GM19395 (cell line): ENCODE results near the gene RAB8B.

ENCODE experiments used
- ATAC-seq: cut with Tn5 transposase; IDR thresholded peaks from one replicate; pipeline ENCODE4 v1.9.1; 2021; ENCODE audit warnings: mild to moderate bottlenecking, moderate library complexity; ENCODE audit not compliant: unreplicated experiment

RAB8B gene

DNA sequence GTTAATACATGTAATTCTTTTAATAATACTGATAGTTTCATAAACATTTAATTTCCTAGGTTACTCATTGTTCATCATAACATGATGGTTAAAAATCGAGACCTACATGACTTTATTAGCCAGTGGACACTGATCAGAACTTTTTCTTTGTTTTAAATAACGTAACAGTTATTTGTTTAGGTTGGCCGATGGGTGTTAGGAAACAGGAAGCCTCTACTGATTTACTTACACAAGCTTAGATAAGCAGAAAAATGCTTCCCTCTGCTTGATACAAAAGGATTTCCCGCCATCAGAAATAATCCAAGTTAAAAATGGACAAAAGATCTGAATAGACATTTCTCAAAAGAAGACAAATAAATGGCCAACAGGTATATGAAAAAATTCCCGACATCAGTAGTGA is 71.4 kb downstream of the RAB8B start:
- no peak for ATAC-seq

- no peak for ATAC-seq
Measured at GRCh38 chr15:63261311-63261710, 71.9 kb downstream of the RAB8B start.

DNA sequence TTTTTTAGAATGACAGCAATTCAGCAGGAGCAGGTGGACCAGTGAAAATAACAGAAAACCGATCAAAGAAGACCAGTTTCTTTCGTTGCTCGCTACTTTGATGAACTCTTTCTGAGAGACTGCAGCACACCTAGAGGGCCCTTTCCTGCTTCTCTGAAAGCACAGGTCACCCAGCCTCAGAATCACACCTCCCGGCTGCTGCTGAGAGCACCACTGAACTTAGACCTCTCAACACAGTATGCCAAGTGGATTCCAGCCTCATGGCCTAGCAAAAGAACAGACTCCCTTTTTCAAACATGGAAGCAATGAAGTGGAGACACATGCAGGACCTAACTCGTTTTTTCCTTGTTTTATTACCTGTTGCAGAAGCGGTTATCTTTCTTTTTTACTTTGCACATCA is 74.1 kb downstream of the RAB8B start:
- no peak for ATAC-seq

DNA sequence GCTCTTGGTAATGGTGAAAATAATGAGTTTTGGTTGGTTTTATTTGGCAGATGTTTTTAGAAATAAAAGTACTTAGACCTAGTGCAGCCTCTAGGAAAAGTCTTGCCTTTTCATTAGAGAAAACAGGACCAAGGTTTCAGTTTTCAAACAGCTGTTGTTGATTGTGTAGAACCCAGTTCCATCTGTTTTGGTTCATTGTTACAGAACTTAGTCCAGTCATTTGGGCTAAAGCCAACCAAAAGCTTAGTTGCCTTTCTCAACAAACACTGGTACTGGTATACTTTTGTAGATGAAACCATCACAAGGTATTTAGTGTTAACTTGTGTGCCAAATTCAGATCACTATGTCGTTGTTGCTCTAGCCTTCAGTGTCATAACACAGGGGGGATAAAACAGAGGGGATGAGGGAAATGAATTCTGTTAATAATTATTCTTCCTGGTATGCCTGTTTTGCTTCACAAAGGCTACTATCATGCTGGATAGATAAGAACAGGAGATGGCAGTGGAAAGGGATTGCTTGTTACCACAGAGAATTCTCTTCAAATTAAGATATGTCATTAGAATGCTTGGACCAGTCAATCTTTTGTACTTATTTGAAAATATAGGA is 75.4 kb downstream of the RAB8B start:
- ATAC-seq: no peak

- no peak for ATAC-seq
Measured at GRCh38 chr15:63274427-63274826, 85.0 kb downstream of the RAB8B start.

- no peak for ATAC-seq
Measured at GRCh38 chr15:63276342-63277037, 87.1 kb downstream of the RAB8B start.

GRCh38 chr15:63277038-63277892 is 87.9 kb downstream of the RAB8B start, which contains the start of gene APH1B:
APH1B (plus strand) TSS chr15:63277605; CDS start chr15:63277624, 19 bp downstream.
- no peak for ATAC-seq

- ATAC-seq: no peak
Measured at GRCh38 chr15:63277893-63278456, 88.6 kb downstream of the RAB8B start.

- no peak for ATAC-seq
Measured at GRCh38 chr15:63283126-63283525, 93.7 kb downstream of the RAB8B start.

GRCh38 chr15:63284335-63284734 is 94.9 kb downstream of the RAB8B start:
- ATAC-seq: no peak

- ATAC-seq: no peak
Measured at GRCh38 chr15:63287109-63287508, 97.7 kb downstream of the RAB8B start.

DNA sequence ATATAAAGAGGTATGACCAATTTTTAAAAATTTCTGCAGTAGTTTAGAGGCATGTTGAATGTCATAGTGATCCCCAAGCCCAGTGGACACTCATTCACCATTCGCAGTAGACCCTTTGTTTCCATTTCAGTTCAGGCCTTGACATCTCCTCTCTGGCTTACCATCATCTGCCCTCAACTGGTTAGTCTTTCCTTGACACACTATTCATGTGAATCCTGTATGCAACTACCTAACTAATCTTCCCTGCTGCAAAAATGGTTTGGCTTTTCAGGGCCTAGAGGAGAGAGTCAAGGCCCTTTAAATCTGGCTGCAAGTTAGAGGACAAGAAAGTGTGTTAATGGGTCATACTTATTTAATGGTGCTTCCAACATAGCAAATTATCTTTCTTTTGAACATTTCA is 98.9 kb downstream of the RAB8B start:
- no peak for ATAC-seq

GRCh38 chr15:63288778-63289378 is 99.5 kb downstream of the RAB8B start:
- no peak for ATAC-seq

DNA sequence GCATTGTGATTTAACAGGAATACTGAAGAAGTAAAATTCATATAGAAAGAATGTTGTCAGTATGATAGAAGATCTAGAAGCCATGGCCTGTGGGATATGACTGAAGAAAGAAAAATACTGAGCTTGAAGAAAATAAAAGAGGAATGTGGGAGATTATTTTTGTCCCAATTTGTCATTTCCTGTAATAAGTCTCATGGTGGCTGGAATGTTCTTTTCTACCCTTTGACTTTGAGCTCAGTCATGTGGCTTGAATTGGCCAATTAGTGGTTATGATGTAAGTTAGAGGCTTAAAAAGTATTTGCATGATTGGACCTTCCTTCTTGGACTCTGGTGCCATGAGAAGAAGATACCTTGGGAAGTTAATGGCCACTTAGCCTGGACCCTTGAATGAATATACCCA is 102.1 kb downstream of the RAB8B start:
- no peak for ATAC-seq

GRCh38 chr15:63292241-63292640 is 102.8 kb downstream of the RAB8B start:
- no peak for ATAC-seq

- ATAC-seq: no peak
Measured at GRCh38 chr15:63292771-63293170, 103.4 kb downstream of the RAB8B start.

DNA sequence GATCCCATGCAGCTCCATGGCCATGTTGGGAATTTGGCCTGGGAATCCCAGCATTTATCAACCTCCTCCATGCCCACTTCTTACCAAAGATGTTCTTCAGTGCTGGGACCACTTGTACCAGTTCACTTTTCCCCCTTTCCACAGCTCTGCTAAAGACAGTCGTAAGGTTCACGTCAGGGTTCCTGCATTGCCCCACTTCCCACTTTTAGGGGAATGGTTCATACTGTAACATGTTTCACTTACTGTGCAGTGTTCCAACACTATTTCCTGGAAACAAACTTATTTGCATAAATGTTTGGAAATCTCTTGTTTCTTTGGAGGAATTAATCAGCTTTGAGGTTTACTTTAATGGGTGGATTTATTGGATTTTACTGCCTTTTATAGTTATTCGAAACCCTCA is 105.0 kb downstream of the RAB8B start:
- ATAC-seq: no peak

GRCh38 chr15:63295341-63295740 is 105.9 kb downstream of the RAB8B start:
- no peak for ATAC-seq

DNA sequence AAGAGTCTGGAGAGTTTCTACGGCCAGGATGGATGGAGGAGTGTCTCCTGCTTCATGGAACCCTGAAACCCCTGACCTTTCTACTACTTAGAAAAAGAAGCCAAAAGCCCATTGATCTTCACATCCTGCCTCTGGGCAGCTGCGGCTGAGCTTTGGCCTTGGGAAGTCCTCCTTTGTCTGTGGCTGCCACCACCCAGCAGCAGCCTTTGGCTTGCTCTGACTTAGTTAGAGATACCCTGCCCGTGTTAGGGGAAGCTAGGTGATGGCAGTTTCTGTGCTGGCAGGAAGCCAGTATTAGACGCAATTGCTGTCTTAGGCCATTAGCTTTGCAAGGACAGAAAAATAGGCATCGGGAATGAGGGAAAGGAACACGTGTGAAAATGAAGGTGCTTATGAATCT is 106.8 kb downstream of the RAB8B start:
- no peak for ATAC-seq

DNA sequence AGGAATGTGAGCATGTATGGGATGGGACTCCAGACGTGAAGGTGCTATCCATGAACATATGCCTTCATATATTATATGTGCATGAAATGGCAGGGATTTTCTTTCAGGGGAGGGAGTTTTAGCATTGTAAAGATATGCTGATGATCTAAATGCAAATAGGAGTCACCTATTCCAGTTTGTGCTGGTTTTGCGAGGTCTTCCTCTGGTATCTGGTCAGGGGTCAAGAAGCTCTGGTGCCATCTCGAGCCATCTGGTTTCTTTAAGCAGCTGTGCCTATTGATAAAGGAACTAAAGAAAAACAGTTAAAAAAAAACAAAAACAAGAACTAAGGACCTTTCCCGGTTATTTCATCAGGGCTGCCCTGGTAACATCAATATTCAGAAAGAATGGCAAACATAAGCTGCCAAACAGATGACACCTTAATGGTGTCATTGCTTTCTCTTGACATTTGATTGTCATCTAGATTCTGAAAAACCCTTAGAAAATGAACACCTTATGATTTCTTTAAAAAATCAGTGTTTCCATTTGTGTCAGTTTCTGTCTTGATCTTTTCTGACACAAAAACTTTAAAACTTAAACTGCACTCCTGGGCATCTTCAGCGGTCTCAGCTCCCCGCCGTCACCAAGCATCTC is 110.7 kb downstream of the RAB8B start:
- ATAC-seq: no peak

- no peak for ATAC-seq
Measured at GRCh38 chr15:63301088-63301487, 111.7 kb downstream of the RAB8B start.
